Stomach (tissue), 4 donors: ENCODE data around the gene PDE6A.

Experiments used
- CTCF ChIP-seq, 7 experiments: fragments of 450-650 bp in 4 of 7; fragments of 200-600 bp in 3 of 7; sonication (generic) in 3 of 7; IDR thresholded peaks; one replicate each; pipeline ENCODE4 v1.5.1; 2016 to 2019; ENCODE audit warnings: antibody characterized with exemption in 7 of 7, control low read depth in 2 of 7, mild to moderate bottlenecking in 1 of 7
- EP300 ChIP-seq: sonication (generic); formaldehyde crosslinking; IDR thresholded peaks from one replicate; pipeline ENCODE4 v1.6.1; 2017; ENCODE audit warnings: antibody characterized with exemption
- POLR2A ChIP-seq, 4 donors: fragments of 450-650 bp; IDR thresholded peaks; one replicate each; pipeline ENCODE4 v1.6.1; 2016; ENCODE audit warnings: antibody characterized with exemption in 4 of 4, control low read depth in 2 of 4, mild to moderate bottlenecking in 1 of 4, moderate library complexity in 1 of 4
- POLR2AphosphoS5 ChIP-seq, 3 donors: sonication (generic); formaldehyde crosslinking; IDR thresholded peaks; one replicate each; pipeline ENCODE4 v1.6.1; 2016; ENCODE audit warnings: antibody characterized with exemption in 3 of 3

- no peak for TF ChIP-seq POLR2A (IDR thresholded peaks at IDR 0.05)
- TF ChIP-seq CTCF (IDR thresholded peaks at IDR 0.05) = no peak
- no peak for TF ChIP-seq POLR2AphosphoS5 (IDR thresholded peaks at IDR 0.05)
- no peak for TF ChIP-seq EP300
Measured at GRCh38 chr5:149988126-149988525, 43.5 kb upstream of the PDE6A start.
